Natural killer cell (primary cell): ENCODE measurements around the gene DPM2. TPM values are rescaled to one million over a fixed set of nuclear protein-coding genes. Genes with fewer than 3 reads are reported as not detected.
A peak's percentile ranks its signal among the peaks of the same experiment; 100 is the strongest.

Experiments used
- ATAC-seq, 3 donors: fragments of 150-1000 bp in 2 of 3; fragments of 200-7000 bp in 1 of 3; cut with Tn5 transposase; 1 replicate in 1 of 3; 2 replicates in 2 of 3; pipeline ENCODE4 v1.10.0; 2021; ENCODE audit warnings: mild to moderate bottlenecking in 2 of 3, moderate library complexity in 2 of 3
- DNase-seq, 2 donors: peaks; one replicate each; pipeline versions ENCODE4 v3.0.0 to v3.0.0-alpha.2; 2013 to 2021; ENCODE audit warnings: mixed read lengths in 1 of 2
- H3K27ac ChIP-seq: one replicate; pipeline ENCODE4 v1.5.1; 2013; ENCODE audit warnings: mild to moderate bottlenecking, low read length
- H3K27me3 ChIP-seq: one replicate; pipeline ENCODE4 v1.6.1; 2013; ENCODE audit warnings: low read length; ENCODE audit not compliant: control insufficient read depth, insufficient read depth
- H3K36me3 ChIP-seq: one replicate; pipeline ENCODE4 v1.6.1; 2013; ENCODE audit warnings: low read length; ENCODE audit not compliant: control insufficient read depth, insufficient read depth
- H3K4me1 ChIP-seq: one replicate; pipeline ENCODE4 v1.6.1; 2013; ENCODE audit warnings: low read length; ENCODE audit not compliant: control insufficient read depth, insufficient read depth
- H3K4me3 ChIP-seq: one replicate; pipeline ENCODE4 v1.5.1; 2013; ENCODE audit warnings: low read length
- H3K9me3 ChIP-seq: one replicate; pipeline ENCODE4 v1.6.1; 2013; ENCODE audit warnings: low read length; ENCODE audit not compliant: control insufficient read depth, insufficient read depth
- H3K27ac Mint-ChIP-seq, 2 donors: one replicate each; pipeline ENCODE4 v1.8.0; 2022; ENCODE audit warnings: mild to moderate bottlenecking in 2 of 2, mixed read lengths in 2 of 2, moderate library complexity in 1 of 2
- H3K27me3 Mint-ChIP-seq, 2 donors: one replicate each; pipeline ENCODE4 v1.8.0; 2022; ENCODE audit warnings: low read depth in 2 of 2, mixed read lengths in 2 of 2
- H3K36me3 Mint-ChIP-seq: one replicate; pipeline ENCODE4 v1.8.0; 2022; ENCODE audit warnings: mixed read lengths
- H3K4me1 Mint-ChIP-seq, 2 donors: one replicate each; pipeline ENCODE4 v1.8.0; 2022; ENCODE audit warnings: mixed read lengths in 2 of 2
- H3K4me3 Mint-ChIP-seq: one replicate; pipeline ENCODE4 v1.8.0; 2022; ENCODE audit warnings: mild to moderate bottlenecking, moderate library complexity, mixed read lengths
- H3K9me3 Mint-ChIP-seq, 2 donors: one replicate each; pipeline ENCODE4 v1.8.0; 2022; ENCODE audit warnings: mixed read lengths in 2 of 2
- WGBS: methylation state at CpG from one replicate; pipeline ENCODE4 v1.1.7; 2013; ENCODE audit warnings: missing lambda C conversion rate; ENCODE audit not compliant: insufficient coverage; 5-methylcytosine and 5-hydroxymethylcytosine counted together
- intact Hi-C: fragments of 100-400 bp; cut with micrococcal nuclease; formaldehyde crosslinking; loops from one replicate; pipeline ENCODE4 v1.14.2; 2022
- total RNA-seq, 4 donors: library from RNA; stranded (reverse); fragments of 120-200 nt in 1 of 4; gene quantifications; one replicate each; pipeline versions ENCODE4 v1.2.3 to v1.2.4, GENCODE V29; 2013 to 2022
- TF ChIP-seq, protein P1 (sequence below): fragments of 200-600 bp; IDR thresholded peaks from one replicate; pipeline ENCODE4 v1.8.0; 2022; ENCODE audit warnings: antibody characterized with exemption

Gene DPM2
- total RNA-seq, 3 donors from 2014 or later (not counting 1 experiment from before 2014, with no cell fraction given), result 22.9 to 31.4 (median 24.1) TPM

DNA sequence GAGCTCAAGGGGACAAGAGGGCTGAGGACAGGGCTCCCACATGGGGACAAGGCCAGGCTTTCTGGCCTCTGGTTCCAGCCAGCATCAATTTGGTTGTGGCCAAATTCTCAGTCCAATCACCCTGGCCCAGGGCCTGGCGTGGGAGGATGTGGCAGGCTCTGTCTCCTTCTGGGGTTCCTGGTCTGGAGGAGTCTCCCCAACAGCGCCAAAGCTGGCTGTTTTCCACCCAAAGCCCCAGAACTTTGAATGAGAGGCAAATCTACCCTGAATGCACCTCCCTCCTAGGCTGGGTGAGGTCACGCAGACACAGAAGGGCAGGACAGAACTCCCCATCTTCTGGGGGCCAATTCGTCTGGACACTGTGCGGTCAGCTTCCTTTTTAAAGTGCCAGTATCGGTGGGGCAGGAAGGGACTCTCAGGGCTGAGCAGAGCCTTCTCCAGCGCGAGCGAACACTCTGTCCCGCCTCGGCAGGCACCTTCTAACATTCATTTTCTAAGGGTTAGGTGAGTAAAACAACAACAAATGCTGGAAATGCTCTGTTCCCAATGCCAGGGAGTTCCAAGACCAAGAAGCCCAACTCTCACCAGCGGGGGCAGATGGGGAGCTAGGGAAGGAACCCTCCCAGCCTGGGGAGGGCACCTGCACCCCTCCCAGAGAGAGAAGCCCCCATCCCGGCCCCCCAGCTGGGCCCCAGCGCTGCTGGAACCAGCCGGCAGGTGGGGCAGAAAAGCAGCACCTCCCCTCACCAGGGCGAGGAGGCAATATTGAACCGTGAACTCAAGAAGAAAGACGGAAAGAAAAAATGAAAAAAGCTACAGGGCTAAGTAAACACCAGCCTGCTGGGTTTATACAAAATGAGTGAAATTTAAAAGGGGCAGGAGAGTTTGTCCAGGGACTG, 3.7 kb upstream of the DPM2 start:
- Mint-ChIP-seq H3K9me3 (no peaks in the 10 kb centered on the region), H3K4me3 (no peak overlapping the region), H3K27ac (no peak overlapping the region), H3K4me1 (peaks cover 17 to 31% of the 10 kb centered on the region in 2 donors), H3K27me3 (no peaks in the 10 kb centered on the region), H3K36me3 (no peaks in the 10 kb centered on the region)
- TF ChIP-seq, protein P1, sequence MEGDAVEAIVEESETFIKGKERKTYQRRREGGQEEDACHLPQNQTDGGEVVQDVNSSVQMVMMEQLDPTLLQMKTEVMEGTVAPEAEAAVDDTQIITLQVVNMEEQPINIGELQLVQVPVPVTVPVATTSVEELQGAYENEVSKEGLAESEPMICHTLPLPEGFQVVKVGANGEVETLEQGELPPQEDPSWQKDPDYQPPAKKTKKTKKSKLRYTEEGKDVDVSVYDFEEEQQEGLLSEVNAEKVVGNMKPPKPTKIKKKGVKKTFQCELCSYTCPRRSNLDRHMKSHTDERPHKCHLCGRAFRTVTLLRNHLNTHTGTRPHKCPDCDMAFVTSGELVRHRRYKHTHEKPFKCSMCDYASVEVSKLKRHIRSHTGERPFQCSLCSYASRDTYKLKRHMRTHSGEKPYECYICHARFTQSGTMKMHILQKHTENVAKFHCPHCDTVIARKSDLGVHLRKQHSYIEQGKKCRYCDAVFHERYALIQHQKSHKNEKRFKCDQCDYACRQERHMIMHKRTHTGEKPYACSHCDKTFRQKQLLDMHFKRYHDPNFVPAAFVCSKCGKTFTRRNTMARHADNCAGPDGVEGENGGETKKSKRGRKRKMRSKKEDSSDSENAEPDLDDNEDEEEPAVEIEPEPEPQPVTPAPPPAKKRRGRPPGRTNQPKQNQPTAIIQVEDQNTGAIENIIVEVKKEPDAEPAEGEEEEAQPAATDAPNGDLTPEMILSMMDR, result no peak
- no peaks in the 10 kb centered on the region for H3K27me3 ChIP-seq
- peaks cover 34% of the 10 kb centered on the region for H3K4me1 ChIP-seq
- WGBS, result 89% methylated on average over 17 of the region's 18 CpGs
- no peak overlapping the region for H3K4me3 ChIP-seq
- intact Hi-C loops, result loop anchor here (5.0 kb wide), 1 partner anchor 176 kb away; no protein-coding TSS in a partner anchor
- no peak for ATAC-seq
- H3K9me3 ChIP-seq, result no peaks in the 10 kb centered on the region
- H3K36me3 ChIP-seq, result peaks cover 26% of the 10 kb centered on the region
- no peak for DNase-seq
- no peak overlapping the region for H3K27ac ChIP-seq

DNA sequence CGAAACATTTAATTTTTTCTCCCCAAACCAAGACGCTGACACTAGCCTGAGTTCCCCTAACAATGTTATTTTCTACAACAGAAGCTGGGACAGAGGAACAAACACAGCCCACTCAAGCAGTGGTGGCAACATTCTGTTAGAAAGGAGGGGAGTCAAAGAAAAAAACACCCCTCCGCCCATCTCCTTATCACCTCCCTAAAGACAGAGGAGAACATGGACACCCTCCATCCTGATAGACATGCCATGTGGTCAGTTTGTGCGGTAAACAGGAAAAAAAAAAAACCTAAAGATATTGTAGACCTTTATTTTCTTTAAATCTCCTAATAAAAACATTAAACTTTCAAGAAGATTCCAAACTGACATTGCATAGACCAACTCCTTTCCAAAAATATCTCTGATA, 2.9 kb upstream of the DPM2 start:
- Mint-ChIP-seq H3K27me3 (no peaks in the 10 kb centered on the region), H3K4me3 (no peak overlapping the region), H3K27ac (no peak overlapping the region), H3K4me1 (peaks cover 24 to 38% of the 10 kb centered on the region in 2 donors), H3K9me3 (no peaks in the 10 kb centered on the region), H3K36me3 (no peaks in the 10 kb centered on the region)
- intact Hi-C loops, result loop anchor here (5.0 kb wide), 1 partner anchor 177 kb away; no protein-coding TSS in a partner anchor
- ATAC-seq (no peak), DNase-seq (no peak)
- H3K27ac ChIP-seq, result no peak overlapping the region
- H3K4me3 ChIP-seq, result no peak overlapping the region
- peaks cover 26% of the 10 kb centered on the region for H3K36me3 ChIP-seq
- H3K9me3 ChIP-seq, result no peaks in the 10 kb centered on the region
- TF ChIP-seq, protein P1, result no peak
- 97% methylated on average over 3 of the region's 4 CpGs for WGBS
- no peaks in the 10 kb centered on the region for H3K27me3 ChIP-seq
- peaks cover 42% of the 10 kb centered on the region for H3K4me1 ChIP-seq

DNA sequence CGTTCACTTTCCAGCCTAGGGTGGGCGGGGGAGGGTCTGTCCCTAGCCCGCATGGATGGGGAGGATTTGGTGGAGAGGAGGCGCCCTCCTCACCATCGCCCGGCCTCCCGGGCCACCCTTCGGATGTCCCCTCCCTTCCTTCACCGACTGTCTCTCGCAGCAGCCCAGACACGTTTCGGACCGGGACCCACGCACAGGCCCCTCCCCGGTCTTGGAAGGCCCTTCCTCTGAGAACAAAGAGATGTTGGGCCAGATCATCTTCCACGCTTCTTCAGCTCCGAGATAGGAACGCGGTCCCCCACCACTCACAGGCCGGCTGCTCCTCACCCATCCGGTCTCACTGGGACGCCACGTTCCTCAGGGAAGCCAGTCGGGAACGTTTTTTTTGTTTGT, 640 bp upstream of the DPM2 start:
- no peak for ATAC-seq
- Histone ChIP-seq H3K36me3 (peaks cover 14% of the 10 kb centered on the region), H3K27me3 (no peaks in the 10 kb centered on the region), H3K4me3 (no peak overlapping the region), H3K4me1 (peaks cover 36% of the 10 kb centered on the region), H3K27ac (no peak overlapping the region), H3K9me3 (no peaks in the 10 kb centered on the region)
- Mint-ChIP-seq H3K27ac (peak overlapping the region; percentile 89 to 92), H3K27me3 (no peaks in the 10 kb centered on the region), H3K9me3 (no peaks in the 10 kb centered on the region), H3K4me1 (peaks cover 31 to 44% of the 10 kb centered on the region in 2 donors), H3K36me3 (no peaks in the 10 kb centered on the region), H3K4me3 (peak overlapping the region; percentile 49)
- intact Hi-C loops, result no loop called here
- 81% methylated on average over 25 of the region's 25 CpGs for WGBS
- peak in 1 of 2 donors; percentile 36 for DNase-seq
- TF ChIP-seq, protein P1, result no peak
